Measurements from ENCODE around the gene DDX55.

DNA sequence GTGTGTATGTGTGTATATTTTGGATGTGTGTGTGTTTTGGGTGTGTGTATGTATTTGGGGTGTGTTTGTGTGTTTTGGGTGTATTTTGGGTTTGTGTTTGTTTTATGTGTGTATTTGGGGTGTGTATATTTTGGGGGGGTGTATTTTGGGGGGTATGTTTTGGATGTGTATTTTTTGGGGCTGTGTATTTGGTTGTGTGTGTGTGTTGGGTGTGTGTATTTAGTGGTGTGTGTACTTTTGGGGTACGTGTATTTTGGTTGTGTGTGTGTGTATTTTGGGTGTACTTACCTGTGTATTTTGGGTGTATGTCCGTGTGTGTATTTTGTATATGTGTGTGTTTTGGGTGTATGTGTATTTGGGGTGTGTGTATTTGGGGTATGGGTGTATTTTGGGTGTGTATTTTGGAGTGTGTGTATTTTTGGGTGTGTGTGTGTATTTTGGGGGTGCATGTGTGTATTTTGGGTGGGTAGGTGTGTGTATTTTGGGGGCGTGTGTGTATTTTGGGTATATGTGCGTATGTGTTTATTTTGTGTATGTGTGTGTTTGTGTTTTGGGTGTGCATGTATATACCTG is 52.3 kb downstream of the DDX55 start:
- TF ChIP-seq, protein P1, sequence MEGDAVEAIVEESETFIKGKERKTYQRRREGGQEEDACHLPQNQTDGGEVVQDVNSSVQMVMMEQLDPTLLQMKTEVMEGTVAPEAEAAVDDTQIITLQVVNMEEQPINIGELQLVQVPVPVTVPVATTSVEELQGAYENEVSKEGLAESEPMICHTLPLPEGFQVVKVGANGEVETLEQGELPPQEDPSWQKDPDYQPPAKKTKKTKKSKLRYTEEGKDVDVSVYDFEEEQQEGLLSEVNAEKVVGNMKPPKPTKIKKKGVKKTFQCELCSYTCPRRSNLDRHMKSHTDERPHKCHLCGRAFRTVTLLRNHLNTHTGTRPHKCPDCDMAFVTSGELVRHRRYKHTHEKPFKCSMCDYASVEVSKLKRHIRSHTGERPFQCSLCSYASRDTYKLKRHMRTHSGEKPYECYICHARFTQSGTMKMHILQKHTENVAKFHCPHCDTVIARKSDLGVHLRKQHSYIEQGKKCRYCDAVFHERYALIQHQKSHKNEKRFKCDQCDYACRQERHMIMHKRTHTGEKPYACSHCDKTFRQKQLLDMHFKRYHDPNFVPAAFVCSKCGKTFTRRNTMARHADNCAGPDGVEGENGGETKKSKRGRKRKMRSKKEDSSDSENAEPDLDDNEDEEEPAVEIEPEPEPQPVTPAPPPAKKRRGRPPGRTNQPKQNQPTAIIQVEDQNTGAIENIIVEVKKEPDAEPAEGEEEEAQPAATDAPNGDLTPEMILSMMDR (IDR thresholded peaks at IDR 0.05 in 4 of 5, conservative IDR thresholded peaks at IDR 0.05 in 1 of 5), result no peak
- no peak for TF ChIP-seq POLR2A (IDR thresholded peaks at IDR 0.05)
